B cell (primary cell): ENCODE data around the gene ADIPOR1. TPM values are rescaled to one million over a fixed set of nuclear protein-coding genes. Genes with fewer than 3 reads are reported as not detected.

Experiments
- ATAC-seq: fragments of 200-7000 bp; cut with Tn5 transposase; one replicate; pipeline ENCODE4 v1.10.0; 2021; ENCODE audit warnings: low read depth, mild to moderate bottlenecking, moderate number of reproducible peaks, moderate library complexity
- CTCF ChIA-PET: fragments of 350-600 bp; sonication (Branson Sonifier 250); formaldehyde crosslinking; loops from one replicate; lab custom pipeline; 2021; ENCODE audit warnings: antibody characterized with exemption, inconsistent platforms; lab: Charles Lee
- POLR2A ChIA-PET: fragments of 350-600 bp; sonication (Branson Sonifier 250); formaldehyde crosslinking; loops from one replicate; lab custom pipeline; 2021; ENCODE audit warnings: antibody characterized with exemption; lab: Charles Lee
- DNase-seq: peaks from one replicate; pipeline ENCODE4 v3.0.0; 2013
- H2AFZ ChIP-seq: 2 replicates; pipeline ENCODE4 v1.6.1; 2012; ENCODE audit warnings: mild to moderate bottlenecking, low read depth, low read length; ENCODE audit not compliant: insufficient read depth, poor library complexity, severe bottlenecking
- H3K27ac ChIP-seq, 2 donors: 1 replicate in 1 of 2; 2 replicates in 1 of 2; pipeline ENCODE4 v1.5.1; 2012 to 2013; ENCODE audit warnings: low read length in 2 of 2, mild to moderate bottlenecking in 2 of 2, moderate library complexity in 1 of 2
- H3K27me3 ChIP-seq, 4 experiments: fragments of 200-600 bp in 1 of 4; sonication (generic) in 1 of 4; replicated peaks in 1 of 4; 1 replicate in 2 of 4; 2 replicates in 2 of 4; pipeline versions ENCODE4 v1.6.1 to v1.7.0; 2013 to 2016; ENCODE audit warnings: low read length in 3 of 4, mild to moderate bottlenecking in 2 of 4, mixed read lengths in 1 of 4, moderate library complexity in 1 of 4; ENCODE audit not compliant: insufficient read depth in 4 of 4, control insufficient read depth in 3 of 4; ENCODE audit errors: control extremely low read depth in 1 of 4
- H3K36me3 ChIP-seq, 2 experiments: replicated peaks in 1 of 2; 1 replicate in 1 of 2; 2 replicates in 1 of 2; pipeline versions ENCODE4 v1.6.1 to v1.7.1; 2013; ENCODE audit warnings: low read length in 1 of 2; ENCODE audit not compliant: insufficient read depth in 2 of 2, control insufficient read depth in 1 of 2; ENCODE audit errors: control extremely low read depth in 1 of 2, extremely low read depth in 1 of 2
- H3K4me1 ChIP-seq, 2 donors: fragments of 200-600 bp in 1 of 2; sonication (generic) in 1 of 2; 1 replicate in 1 of 2; 2 replicates in 1 of 2; pipeline versions ENCODE4 v1.5.1 to v1.6.1; 2013 to 2017; ENCODE audit warnings: low read length in 2 of 2; ENCODE audit not compliant: control insufficient read depth in 2 of 2, insufficient read depth in 2 of 2
- H3K4me2 ChIP-seq: replicated peaks from 2 replicates; pipeline ENCODE3; 2012; ENCODE audit warnings: mild to moderate bottlenecking, low read depth, low read length; ENCODE audit not compliant: poor library complexity, severe bottlenecking
- H3K4me3 ChIP-seq, 5 experiments: fragments of 200-600 bp in 1 of 5; sonication (generic) in 1 of 5; 1 replicate in 3 of 5; 2 replicates in 2 of 5; pipeline versions ENCODE4 v1.5.1 to v1.7.0; 2011 to 2016; ENCODE audit warnings: low read length in 4 of 5, mild to moderate bottlenecking in 4 of 5, low read depth in 2 of 5, control low read depth in 1 of 5, moderate library complexity in 1 of 5; ENCODE audit not compliant: insufficient read depth in 1 of 5; ENCODE audit errors: control extremely low read depth in 1 of 5, extremely low read depth in 1 of 5
- H3K79me2 ChIP-seq: fragments of 200-600 bp; sonication (generic); one replicate; pipeline ENCODE4 v1.6.0; 2016; ENCODE audit warnings: low read length; ENCODE audit not compliant: control insufficient read depth, insufficient read depth
- H3K9ac ChIP-seq: fragments of 200-600 bp; sonication (generic); 2 replicates; pipeline ENCODE4 v1.6.1; 2017; ENCODE audit warnings: mild to moderate bottlenecking, low read length, moderate library complexity
- H3K9me3 ChIP-seq, 3 donors: one replicate each; pipeline versions ENCODE4 v1.6.1 to v1.7.1; 2013; ENCODE audit warnings: low read length in 2 of 3; ENCODE audit not compliant: control insufficient read depth in 2 of 3, insufficient read depth in 1 of 3; ENCODE audit errors: control extremely low read depth in 1 of 3
- H4K20me1 ChIP-seq: 2 replicates; pipeline ENCODE4 v1.6.0; 2012; ENCODE audit warnings: mild to moderate bottlenecking, low read length; ENCODE audit not compliant: insufficient read depth, control insufficient read depth, poor library complexity, severe bottlenecking
- H3K27ac Mint-ChIP-seq: one replicate; pipeline ENCODE4 v1.8.0; 2021; ENCODE audit warnings: mixed read lengths
- H3K27me3 Mint-ChIP-seq: one replicate; pipeline ENCODE4 v1.8.0; 2021; ENCODE audit warnings: mixed read lengths
- H3K4me1 Mint-ChIP-seq: one replicate; pipeline ENCODE4 v1.8.0; 2021; ENCODE audit warnings: mixed read lengths
- H3K4me3 Mint-ChIP-seq: one replicate; pipeline ENCODE4 v1.8.0; 2021; ENCODE audit warnings: mixed read lengths
- H3K9me3 Mint-ChIP-seq: one replicate; pipeline ENCODE4 v1.8.0; 2022; ENCODE audit warnings: mixed read lengths; ENCODE audit not compliant: insufficient read depth
- CTCF ChIP-seq: fragments of 200-600 bp; IDR thresholded peaks from one replicate; pipeline ENCODE4 v1.8.0; 2022; ENCODE audit warnings: antibody characterized with exemption, mild to moderate bottlenecking
- EZH2 ChIP-seq: IDR thresholded peaks from 2 replicates; pipeline ENCODE4 v1.6.1; 2012; ENCODE audit warnings: borderline replicate concordance, low read depth, mild to moderate bottlenecking, moderate library complexity, low read length; ENCODE audit not compliant: insufficient read depth, poor library complexity, severe bottlenecking
- WGBS: methylation state at CpG from one replicate; pipeline ENCODE4 v1.1.5; 2013; ENCODE audit warnings: missing lambda C conversion rate; ENCODE audit not compliant: insufficient coverage; 5-methylcytosine and 5-hydroxymethylcytosine counted together
- intact Hi-C: fragments of 100-400 bp; cut with micrococcal nuclease; formaldehyde crosslinking; loops from one replicate; pipeline ENCODE4 v1.10.0; 2022
- polyA plus RNA-seq: library from polyadenylated mRNA; depleted of rRNA; stranded (reverse); fragments of >200 nt; gene quantifications from 2 replicates; pipeline ENCODE4 v1.2.3, GENCODE V29; 2012
- total RNA-seq, 2 donors: library from RNA; stranded (reverse); fragments of 120-200 nt in 1 of 2; gene quantifications; 1 replicate in 1 of 2; 2 replicates in 1 of 2; pipeline versions ENCODE4 v1.2.3 to v1.2.4, GENCODE V29; 2013 to 2022

ADIPOR1 gene
- total and polyA plus RNA-seq, 2 donors (not counting 1 experiment from before 2014, with no cell fraction given) = 44.2 to 49.5 TPM

DNA sequence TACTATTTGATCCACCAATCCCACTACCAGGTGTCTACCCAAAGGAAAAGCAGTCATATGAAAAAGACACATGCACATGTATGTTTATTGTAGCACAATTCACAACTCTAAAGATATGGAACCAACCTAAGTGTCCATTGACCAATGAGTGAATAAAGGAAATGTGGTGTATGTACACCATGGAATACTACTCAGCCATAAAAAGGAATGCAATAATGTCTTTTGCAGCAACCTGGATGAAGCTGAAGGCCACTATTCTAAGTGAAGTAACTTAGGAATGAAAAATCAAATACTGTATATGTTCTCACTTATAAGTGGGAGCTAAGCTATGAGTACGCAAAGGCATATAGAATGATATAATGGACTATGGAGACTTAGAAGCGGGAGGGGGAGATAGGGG lies 12.6 kb downstream of the ADIPOR1 start:
- Mint-ChIP-seq H3K27me3 (no peaks in the 10 kb centered on the region), H3K9me3 (no peaks in the 10 kb centered on the region), H3K4me3 (no peak overlapping the region), H3K4me1 (no peaks in the 10 kb centered on the region), H3K27ac (no peak overlapping the region)
- Histone ChIP-seq H3K27ac (no peak overlapping the region), H4K20me1 (peaks cover 6% of the 10 kb centered on the region), H3K9ac (no peak overlapping the region), H3K27me3 (no peaks in the 10 kb centered on the region), H3K4me2 (no peak overlapping the region), H3K79me2 (no peaks in the 10 kb centered on the region), H3K4me3 (no peak overlapping the region), H3K4me1 (no peaks in the 10 kb centered on the region), H3K9me3 (no peaks in the 10 kb centered on the region), H2AFZ (no peak overlapping the region), H3K36me3 (peaks cover 12 to 79% of the 10 kb centered on the region in 2 experiments)
- ChIA-PET CTCF (no interaction called here), POLR2A (interaction anchor here (0.5 kb wide), 1 partner anchor 168 kb away, joined by 6 read pairs; no protein-coding TSS in a partner anchor)
- intact Hi-C loops = no loop called here
- TF ChIP-seq CTCF (no peak), EZH2 (no peak)
- no peak for ATAC-seq
- DNase-seq = no peak
- no CpG with 5 or more reads among the region's 2 CpGs for WGBS

DNA sequence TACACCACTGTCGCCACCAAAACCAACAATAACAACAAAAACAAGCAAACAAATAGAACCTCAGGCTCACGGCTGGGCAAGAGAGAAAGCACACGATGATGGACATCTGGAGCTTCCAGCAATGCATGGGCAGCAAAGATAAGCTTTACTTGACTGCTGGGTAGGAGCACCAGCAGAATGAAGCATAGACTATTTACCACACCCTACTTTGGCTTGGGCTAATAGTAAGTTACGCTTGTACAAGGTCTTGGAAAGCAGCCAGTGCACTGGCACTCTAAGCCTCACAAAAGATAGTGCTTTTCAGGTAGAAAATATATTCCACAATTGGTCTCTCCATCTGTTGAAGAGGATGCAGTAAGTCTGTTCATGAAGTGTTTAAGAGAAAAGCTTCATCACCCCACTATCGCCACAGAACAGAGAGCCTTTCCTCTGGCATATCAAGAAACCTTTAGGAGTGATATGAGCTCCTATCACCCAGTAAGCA lies 13.6 kb downstream of the ADIPOR1 start:
- Histone ChIP-seq H3K27me3 (no peaks in the 10 kb centered on the region), H3K79me2 (no peaks in the 10 kb centered on the region), H3K4me2 (no peak overlapping the region), H3K4me1 (no peaks in the 10 kb centered on the region), H3K36me3 (peaks cover 12 to 73% of the 10 kb centered on the region in 2 experiments), H3K9me3 (no peaks in the 10 kb centered on the region), H4K20me1 (peaks cover 5% of the 10 kb centered on the region), H2AFZ (no peak overlapping the region), H3K4me3 (no peak overlapping the region), H3K9ac (no peak overlapping the region), H3K27ac (no peak overlapping the region)
- ATAC-seq (no peak), DNase-seq (no peak)
- CTCF ChIA-PET = no interaction called here
- POLR2A ChIA-PET = no interaction called here
- H3K4me1 Mint-ChIP-seq = no peaks in the 10 kb centered on the region
- 100% methylated on average over 2 of the region's 5 CpGs for WGBS
- intact Hi-C loops = no loop called here
- no peak overlapping the region for H3K4me3 Mint-ChIP-seq
- H3K27me3 Mint-ChIP-seq = no peaks in the 10 kb centered on the region
- TF ChIP-seq EZH2 (no peak), CTCF (no peak)
- no peaks in the 10 kb centered on the region for H3K9me3 Mint-ChIP-seq
- no peak overlapping the region for H3K27ac Mint-ChIP-seq
